HEK293T (cell line): ENCODE data around the gene CAMK1D.
A peak's percentile ranks its signal among the peaks of the same experiment; 100 is the strongest.

ENCODE experiments used
- CTCF ChIA-PET: fragments of 350-600 bp; formaldehyde crosslinking; extraction: SDS; loops from one replicate; lab custom pipeline; 2021; ENCODE audit warnings: antibody characterized with exemption, inconsistent platforms; lab: Yijun Ruan, JAX
- POLR2A ChIA-PET: fragments of 350-600 bp; formaldehyde crosslinking; extraction: SDS; loops from one replicate; lab custom pipeline; 2020; ENCODE audit warnings: antibody characterized with exemption, inconsistent platforms; lab: Yijun Ruan, JAX
- DNase-seq: peaks from one replicate; pipeline ENCODE4 v3.0.0; 2012; ENCODE audit warnings: mixed read lengths; ENCODE audit errors: extremely low spot score
- ARNT ChIP-seq: fragments of 450-650 bp; IDR thresholded peaks from 2 replicates; pipeline ENCODE4 v1.6.1; 2017; ENCODE audit warnings: mild to moderate bottlenecking
- BHLHE40 ChIP-seq: fragments of 450-650 bp; IDR thresholded peaks from 2 replicates; pipeline ENCODE4 v1.6.1; 2016; ENCODE audit warnings: mild to moderate bottlenecking, moderate library complexity, borderline replicate concordance
- CTBP1 ChIP-seq: fragments of 450-650 bp; IDR thresholded peaks from 2 replicates; pipeline ENCODE4 v1.6.1; 2016; ENCODE audit warnings: borderline replicate concordance
- ELF4 ChIP-seq: fragments of 450-650 bp; IDR thresholded peaks from 2 replicates; pipeline ENCODE4 v1.6.1; 2017; ENCODE audit warnings: antibody characterized with exemption
- FOXA1 ChIP-seq: fragments of 450-650 bp; IDR thresholded peaks from 2 replicates; pipeline ENCODE4 v1.6.1; 2016; ENCODE audit warnings: mild to moderate bottlenecking
- FOXK2 ChIP-seq: fragments of 450-650 bp; IDR thresholded peaks from 2 replicates; pipeline ENCODE4 v1.6.1; 2016; ENCODE audit warnings: mild to moderate bottlenecking
- FOXM1 ChIP-seq: fragments of 450-650 bp; IDR thresholded peaks from 2 replicates; pipeline ENCODE4 v1.6.1; 2017; ENCODE audit warnings: mild to moderate bottlenecking, borderline replicate concordance
- HDGF ChIP-seq: fragments of 450-650 bp; IDR thresholded peaks from 2 replicates; pipeline ENCODE4 v1.6.1; 2017; ENCODE audit warnings: antibody characterized with exemption, borderline replicate concordance
- L3MBTL2 ChIP-seq: fragments of 450-650 bp; conservative IDR thresholded peaks from 2 replicates; pipeline ENCODE4 v1.6.1; 2016; ENCODE audit warnings: mild to moderate bottlenecking
- LEF1 ChIP-seq: fragments of 450-650 bp; IDR thresholded peaks from 2 replicates; pipeline ENCODE4 v1.6.1; 2017; ENCODE audit warnings: mild to moderate bottlenecking, borderline replicate concordance
- NFRKB ChIP-seq: fragments of 450-650 bp; IDR thresholded peaks from 2 replicates; pipeline ENCODE4 v1.6.1; 2016; ENCODE audit warnings: mild to moderate bottlenecking, moderate library complexity
- SP1 ChIP-seq: fragments of 450-650 bp; IDR thresholded peaks from 2 replicates; pipeline ENCODE4 v1.6.1; 2017
- SUZ12 ChIP-seq: fragments of 450-650 bp; IDR thresholded peaks from 2 replicates; pipeline ENCODE4 v1.6.1; 2016; ENCODE audit warnings: mild to moderate bottlenecking
- TARDBP ChIP-seq: fragments of 450-650 bp; IDR thresholded peaks from 2 replicates; pipeline ENCODE4 v1.6.1; 2016
- ZNF384 ChIP-seq: fragments of 450-650 bp; IDR thresholded peaks from 2 replicates; pipeline ENCODE4 v1.6.1; 2016
- TF ChIP-seq, protein P1 (sequence below): fragments of 450-650 bp; IDR thresholded peaks from 2 replicates; pipeline ENCODE4 v1.6.1; 2016

The CAMK1D gene

DNA sequence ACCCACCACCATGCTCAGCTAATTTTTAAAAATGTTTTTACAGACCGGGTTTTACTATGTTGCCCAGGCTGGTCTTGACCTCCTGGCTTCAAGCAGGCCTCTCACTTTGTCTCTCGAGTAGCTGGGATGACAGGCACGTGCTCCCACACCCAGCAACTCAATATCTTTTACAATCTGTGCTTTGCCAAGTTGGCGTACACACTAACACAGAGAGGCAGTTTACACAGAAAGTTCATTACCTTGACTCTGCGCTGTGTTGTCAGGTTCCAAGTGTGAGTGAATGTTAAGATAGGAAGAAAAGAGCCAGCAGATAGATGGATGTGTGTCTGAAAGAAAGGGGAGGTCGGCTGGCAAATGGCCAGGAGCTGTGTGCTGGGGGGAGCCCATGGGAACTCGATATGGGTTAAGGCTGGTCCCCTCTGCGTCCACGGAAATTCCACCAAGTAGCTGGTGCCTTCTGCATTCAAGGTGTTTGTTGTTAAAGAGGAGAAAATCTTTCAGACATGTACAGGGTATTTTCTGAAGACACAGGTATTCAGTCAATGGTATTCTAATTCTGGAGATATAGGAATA lies 299.8 kb downstream of the CAMK1D start:
- ChIA-PET POLR2A (no interaction called here), CTCF (interaction anchor here (0.5 kb wide), 1 partner anchor 76 kb away, joined by 3 read pairs; no protein-coding TSS in a partner anchor)
- TF ChIP-seq, protein P1, sequence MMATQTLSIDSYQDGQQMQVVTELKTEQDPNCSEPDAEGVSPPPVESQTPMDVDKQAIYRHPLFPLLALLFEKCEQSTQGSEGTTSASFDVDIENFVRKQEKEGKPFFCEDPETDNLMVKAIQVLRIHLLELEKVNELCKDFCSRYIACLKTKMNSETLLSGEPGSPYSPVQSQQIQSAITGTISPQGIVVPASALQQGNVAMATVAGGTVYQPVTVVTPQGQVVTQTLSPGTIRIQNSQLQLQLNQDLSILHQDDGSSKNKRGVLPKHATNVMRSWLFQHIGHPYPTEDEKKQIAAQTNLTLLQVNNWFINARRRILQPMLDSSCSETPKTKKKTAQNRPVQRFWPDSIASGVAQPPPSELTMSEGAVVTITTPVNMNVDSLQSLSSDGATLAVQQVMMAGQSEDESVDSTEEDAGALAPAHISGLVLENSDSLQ, result no peak
- TF ChIP-seq FOXA1, result no peak
- no peak for TF ChIP-seq CTBP1
- TF ChIP-seq HDGF, result no peak
- TF ChIP-seq ZNF384, result no peak
- TF ChIP-seq FOXK2, result no peak
- TF ChIP-seq NFRKB, result no peak
- no peak for TF ChIP-seq SP1
- no peak for TF ChIP-seq ARNT
- no peak for TF ChIP-seq LEF1
- TF ChIP-seq FOXM1, result no peak
- no peak for TF ChIP-seq ELF4
- no peak for TF ChIP-seq SUZ12
- no peak for TF ChIP-seq L3MBTL2
- no peak for TF ChIP-seq TARDBP
- no peak for TF ChIP-seq BHLHE40
- no peak for DNase-seq

DNA sequence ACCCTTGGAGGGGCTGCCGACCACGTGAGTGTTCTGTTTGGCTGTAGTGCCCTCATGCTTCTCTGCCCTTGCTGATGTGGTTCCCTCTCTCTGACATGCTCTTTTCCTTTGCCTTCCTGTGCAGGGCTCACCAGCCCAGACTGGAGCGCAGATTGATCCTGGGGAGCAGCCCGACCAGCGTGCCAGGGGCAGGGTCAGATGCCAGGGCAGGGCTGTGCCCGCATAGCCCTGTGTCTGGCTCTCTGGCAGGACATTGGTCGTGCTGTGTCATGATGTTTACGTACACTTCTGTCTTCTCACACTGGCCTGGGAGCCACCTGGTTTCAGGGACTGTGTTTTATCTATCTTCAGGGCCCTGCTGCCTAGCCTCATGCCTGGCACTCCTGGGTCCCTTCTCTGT lies 300.8 kb downstream of the CAMK1D start:
- no peak for DNase-seq
- CTCF ChIA-PET, result interaction anchor here (0.6 kb wide), 1 partner anchor 393 kb away, joined by 3 read pairs; no protein-coding TSS in a partner anchor
- POLR2A ChIA-PET, result no interaction called here
- TF ChIP-seq SP1 (no peak), L3MBTL2 (no peak), FOXK2 (no peak), FOXM1 (no peak), SUZ12 (no peak), FOXA1 (no peak), HDGF (no peak), CTBP1 (no peak), BHLHE40 (no peak), NFRKB (no peak), LEF1 (no peak), ARNT (no peak), ZNF384 (no peak), TARDBP (no peak), ELF4 (no peak)
- TF ChIP-seq, protein P1, result no peak

DNA sequence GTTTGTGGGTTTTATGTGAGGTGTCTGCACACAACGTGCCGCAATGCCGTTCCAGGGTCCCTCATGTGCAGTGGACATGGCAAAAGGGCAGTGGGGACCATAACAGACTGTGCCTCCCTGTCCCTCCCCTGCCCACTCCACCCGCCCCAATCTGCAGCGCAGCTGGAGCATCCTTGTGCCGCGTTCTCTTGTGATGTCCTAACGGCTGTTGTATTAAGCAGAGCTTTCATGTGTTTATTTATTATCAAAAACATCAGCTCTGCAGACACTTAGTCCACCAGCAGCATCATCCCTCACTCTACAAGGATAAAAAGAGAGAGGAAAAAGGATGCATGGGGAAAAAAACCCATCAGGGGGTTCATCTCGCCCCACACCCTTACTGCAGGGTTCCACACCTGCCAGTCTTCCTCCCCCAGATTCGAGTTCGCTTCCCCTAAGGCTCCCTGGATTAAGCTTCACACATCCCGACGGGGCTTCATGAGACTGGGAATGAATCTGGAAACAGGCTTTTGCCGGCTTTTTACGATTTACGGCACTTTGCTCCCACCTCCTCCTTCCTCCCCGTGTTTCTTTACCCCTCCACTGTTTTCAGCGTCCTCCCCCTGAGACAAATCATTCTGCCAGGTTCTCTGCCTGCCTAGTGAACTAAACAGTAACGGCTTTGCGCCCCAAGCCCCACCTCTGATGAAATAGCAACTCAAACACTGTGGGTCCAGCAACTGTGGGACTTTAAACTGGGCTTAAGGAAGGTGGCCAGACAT lies 301.4 kb downstream of the CAMK1D start:
- CTCF ChIA-PET, result no interaction called here
- DNase-seq, result no peak
- no peak for TF ChIP-seq ARNT
- TF ChIP-seq BHLHE40, result no peak
- TF ChIP-seq CTBP1, result no peak
- TF ChIP-seq FOXK2, result no peak
- TF ChIP-seq FOXA1, result no peak
- TF ChIP-seq, protein P1, result no peak
- no peak for TF ChIP-seq SP1
- TF ChIP-seq NFRKB, result no peak
- no peak for TF ChIP-seq LEF1
- no peak for TF ChIP-seq TARDBP
- no peak for TF ChIP-seq HDGF
- TF ChIP-seq ZNF384, result no peak
- TF ChIP-seq FOXM1, result no peak
- TF ChIP-seq ELF4, result no peak
- no peak for TF ChIP-seq L3MBTL2
- TF ChIP-seq SUZ12, result no peak
- POLR2A ChIA-PET, result no interaction called here

DNA sequence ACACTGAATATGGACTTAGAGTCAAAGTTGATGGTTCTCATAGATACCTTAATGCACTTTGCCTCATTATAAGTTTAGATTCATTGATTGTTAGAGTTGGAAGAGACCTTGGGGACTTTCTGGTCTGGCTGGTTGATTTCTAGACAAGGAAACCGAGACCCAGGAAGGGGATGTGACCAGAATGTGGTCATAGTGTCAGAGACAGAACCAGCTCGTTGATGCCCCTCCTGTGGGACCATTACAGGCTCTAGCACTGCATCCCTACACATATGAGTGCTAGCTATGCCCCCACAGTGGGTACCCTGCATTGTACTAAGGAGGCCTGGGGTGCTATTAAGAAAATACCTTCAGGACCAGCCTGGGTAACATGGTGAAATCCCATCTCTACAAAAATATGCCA lies 306.6 kb downstream of the CAMK1D start:
- ChIA-PET POLR2A (no interaction called here), CTCF (interaction anchor here (0.6 to 1.6 kb wide), 14 partner anchors 10 to 392 kb away, joined by 3 to 16 read pairs (median 4); no protein-coding TSS in a partner anchor)

DNA sequence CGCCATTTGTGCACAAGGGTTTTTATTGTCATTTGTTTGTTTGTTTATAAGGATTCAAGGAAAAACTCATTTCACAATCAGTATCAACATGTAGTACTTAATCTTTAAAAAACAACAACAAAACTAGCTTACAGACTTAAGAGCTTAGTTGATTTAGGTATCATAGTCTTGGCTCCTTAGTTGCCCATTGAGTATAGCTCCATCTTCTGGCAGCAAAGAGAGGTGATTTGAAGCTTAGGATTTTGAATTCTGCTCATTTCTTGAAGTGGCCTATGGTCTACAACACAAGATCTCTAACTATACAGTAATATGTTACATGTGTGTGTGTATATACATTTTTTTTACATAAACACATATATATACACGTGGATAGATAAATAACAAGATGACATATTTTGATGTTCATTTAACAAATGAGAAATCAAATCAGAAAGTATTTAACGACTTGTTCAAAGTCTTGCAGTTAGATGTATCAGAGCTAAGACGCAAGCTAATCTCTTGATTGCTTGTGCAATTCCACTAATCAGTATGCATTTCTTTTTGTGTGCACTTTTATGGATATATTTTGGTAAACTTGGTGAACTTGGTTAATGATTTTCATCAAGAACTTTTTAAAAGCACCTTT lies 307.3 kb downstream of the CAMK1D start:
- ChIA-PET POLR2A (interaction anchor here (1.2 kb wide), 1 partner anchor 392 kb away, joined by 3 read pairs; no protein-coding TSS in a partner anchor), CTCF (interaction anchor here (0.6 to 1.6 kb wide), 15 partner anchors 10 to 393 kb away, joined by 3 to 16 read pairs (median 3); no protein-coding TSS in a partner anchor)
- TF ChIP-seq LEF1 (no peak), ELF4 (no peak), FOXM1 (no peak), L3MBTL2 (no peak), HDGF (no peak), BHLHE40 (no peak), FOXK2 (no peak), NFRKB (no peak), ZNF384 (no peak), TARDBP (no peak), SP1 (no peak), SUZ12 (no peak), FOXA1 (no peak), CTBP1 (no peak), ARNT (no peak)
- TF ChIP-seq, protein P1, result no peak
- DNase-seq, result peak; percentile 45

More for the DNA sequence above, 306.6 kb downstream of the CAMK1D start:
- no peak for DNase-seq
- no peak for TF ChIP-seq SUZ12
- no peak for TF ChIP-seq ARNT
- no peak for TF ChIP-seq TARDBP
- TF ChIP-seq SP1, result no peak
- no peak for TF ChIP-seq FOXK2
